T-helper 17 cell (primary cell): ENCODE data around the gene ADSS1. TPM values are rescaled to one million over a fixed set of nuclear protein-coding genes. Genes with fewer than 3 reads are reported as not detected.
"Not testable (repeated sequence)": the region's sequence is repeated elsewhere in the genome, so short reads cannot be mapped to it uniquely, and the experiment has no call there.

ENCODE experiments used
- ATAC-seq: fragments of 150-1000 bp; cut with Tn5 transposase; 2 replicates; pipeline ENCODE4 v1.10.0; 2021; ENCODE audit warnings: mild to moderate bottlenecking, moderate library complexity
- DNase-seq, 3 donors: peaks; one replicate each; pipeline versions ENCODE4 v3.0.0 to v3.0.0-alpha.2; 2020 to 2021
- H3K9me3 ChIP-seq: one replicate; pipeline ENCODE4 v1.7.0; 2013; ENCODE audit warnings: low read length, mild to moderate bottlenecking; ENCODE audit not compliant: control insufficient read depth, poor library complexity, severe bottlenecking
- H3K27ac Mint-ChIP-seq: one replicate; pipeline ENCODE4 v1.8.0; 2022; ENCODE audit warnings: mild to moderate bottlenecking, moderate library complexity, mixed read lengths
- H3K27me3 Mint-ChIP-seq: one replicate; pipeline ENCODE4 v1.8.0; 2022; ENCODE audit warnings: mixed read lengths
- H3K36me3 Mint-ChIP-seq: one replicate; pipeline ENCODE4 v1.8.0; 2022; ENCODE audit warnings: low read depth, mixed read lengths
- H3K4me1 Mint-ChIP-seq: one replicate; pipeline ENCODE4 v1.8.0; 2022; ENCODE audit warnings: mild to moderate bottlenecking, mixed read lengths
- H3K4me3 Mint-ChIP-seq: one replicate; pipeline ENCODE4 v1.8.0; 2022; ENCODE audit warnings: mild to moderate bottlenecking, moderate library complexity, mixed read lengths
- total RNA-seq, 4 donors: library from RNA in 2 of 4; stranded (reverse) in 2 of 4; gene quantifications; one replicate each; pipeline ENCODE4 v1.2.3 and lab custom pipeline; 2022 to 2026

ADSS1 gene
- total RNA-seq, 2 donors from 2014 or later: 2.4 to 2.9 TPM

DNA sequence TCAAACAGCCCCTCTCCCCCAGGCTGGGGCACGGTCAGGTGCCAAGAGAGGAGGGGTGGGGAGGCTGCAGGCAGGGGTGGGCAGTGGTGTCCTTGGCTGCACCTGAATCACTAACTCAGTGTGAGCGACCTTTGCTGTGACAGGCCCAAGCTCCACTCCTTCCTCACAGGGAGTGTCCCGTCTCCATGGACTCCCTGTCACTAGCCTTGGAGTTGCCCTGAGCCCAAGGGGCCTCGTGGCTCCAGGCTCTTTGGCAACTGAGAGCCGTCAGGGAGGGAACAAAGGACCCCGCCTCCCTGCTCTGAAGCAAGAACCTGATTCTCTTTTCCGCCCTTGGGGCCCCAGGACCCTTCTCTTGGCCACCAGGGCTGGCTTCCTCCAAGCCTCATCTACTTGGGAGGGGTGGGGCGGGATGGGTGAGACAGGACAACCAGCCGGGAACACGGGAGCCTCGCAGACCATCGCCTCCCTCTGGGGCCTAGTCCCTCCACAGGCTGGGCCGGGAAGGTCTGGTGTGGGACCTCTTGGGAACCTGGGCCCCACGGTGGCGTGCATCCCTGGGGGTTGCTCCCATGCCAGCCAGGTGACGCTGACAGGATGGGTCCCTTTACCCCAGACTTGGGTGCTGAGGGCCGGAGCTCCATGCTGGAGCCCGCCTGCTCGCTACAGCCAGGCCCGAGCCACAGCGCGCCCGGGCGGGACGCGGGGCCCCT is 935 bp upstream of the ADSS1 start:
- H3K36me3 Mint-ChIP-seq: no peaks in the 10 kb centered on the region
- ATAC-seq (no peak), DNase-seq (no peak)
- H3K27ac Mint-ChIP-seq: no peak overlapping the region
- peaks cover 6% of the 10 kb centered on the region for H3K4me1 Mint-ChIP-seq
- H3K9me3 ChIP-seq: no peaks in the 10 kb centered on the region
- H3K27me3 Mint-ChIP-seq: no peaks in the 10 kb centered on the region
- no peak overlapping the region for H3K4me3 Mint-ChIP-seq

DNA sequence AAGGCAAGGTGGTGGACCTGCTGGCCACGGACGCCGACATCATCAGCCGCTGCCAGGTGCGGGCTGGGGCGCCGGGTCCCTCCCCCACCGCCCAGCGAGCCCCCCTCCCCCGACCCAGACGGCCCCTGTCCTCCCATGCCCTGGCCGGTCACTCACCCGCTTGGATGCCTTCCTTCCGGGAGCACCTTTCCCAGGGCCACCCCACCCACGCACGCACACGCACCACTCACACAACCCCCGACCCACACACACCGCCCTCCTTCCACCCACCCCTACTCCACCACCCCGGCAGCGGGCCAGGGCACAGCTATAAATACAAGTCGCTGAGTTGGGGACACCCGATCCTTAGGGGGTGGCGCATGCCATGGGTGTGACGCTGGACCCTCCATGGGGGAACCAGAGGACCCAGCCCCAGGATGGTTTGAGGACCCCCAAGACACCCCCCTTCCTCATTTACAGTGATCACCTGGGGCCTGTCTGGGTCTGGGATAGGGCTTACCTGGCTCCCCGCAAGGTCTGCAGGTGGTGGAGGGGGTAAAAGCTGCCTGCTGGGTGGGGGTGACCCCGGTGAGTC is 465 bp downstream of the ADSS1 start:
- peak; percentile 22 for ATAC-seq

DNA sequence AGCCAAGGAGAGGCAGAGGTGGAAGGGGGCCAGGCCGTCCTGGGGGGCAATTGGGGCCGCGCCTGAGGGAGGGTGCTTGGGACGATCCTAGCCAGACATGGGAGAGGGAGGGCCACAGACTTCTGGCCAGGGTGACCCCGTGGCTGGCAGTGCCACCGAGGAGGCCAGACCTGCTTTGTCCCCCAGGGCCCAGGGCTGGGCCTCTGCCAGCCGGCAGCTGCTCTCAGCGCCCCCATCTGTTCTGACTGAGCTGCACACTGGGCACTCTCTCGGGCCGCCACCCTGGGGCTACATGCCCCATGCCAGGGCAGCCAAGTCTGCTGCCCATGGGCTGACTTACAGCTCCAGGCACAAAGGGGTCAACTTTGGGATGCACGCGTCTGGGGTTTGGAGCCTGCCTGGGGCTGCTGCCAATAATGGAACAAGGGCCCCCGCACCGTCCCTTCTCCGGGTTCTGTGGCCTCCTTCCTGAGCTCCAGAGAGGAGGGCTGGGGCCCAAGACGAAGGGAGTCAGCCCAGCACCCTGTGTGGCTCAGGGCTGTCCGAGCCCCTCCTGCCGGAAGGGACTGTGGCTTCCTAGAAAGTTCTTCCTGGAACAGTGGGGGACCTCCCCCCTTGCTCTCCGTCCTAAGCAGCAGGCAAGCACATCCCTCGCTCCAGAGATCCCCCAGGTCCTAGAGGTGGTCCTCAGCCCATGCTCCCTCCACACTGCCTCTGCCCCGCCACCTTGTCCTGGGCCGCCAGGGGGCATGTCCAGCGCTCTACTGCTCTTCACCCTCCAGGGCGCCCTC is 1.1 kb downstream of the ADSS1 start:
- H3K27me3 Mint-ChIP-seq: no peaks in the 10 kb centered on the region

More for the DNA sequence above, 465 bp downstream of the ADSS1 start:
- H3K9me3 ChIP-seq: no peaks in the 10 kb centered on the region
- Mint-ChIP-seq H3K4me3 (peak overlapping the region; percentile 72), H3K36me3 (no peaks in the 10 kb centered on the region), H3K27me3 (no peaks in the 10 kb centered on the region), H3K4me1 (peaks cover 6% of the 10 kb centered on the region), H3K27ac (no peak overlapping the region)
- DNase-seq: no peak

GRCh38 chr14:104725772-104726548 is 1.9 kb downstream of the ADSS1 start:
- Mint-ChIP-seq H3K4me3 (no peak overlapping the region), H3K27ac (no peak overlapping the region), H3K4me1 (peaks cover 6% of the 10 kb centered on the region), H3K27me3 (no peaks in the 10 kb centered on the region), H3K36me3 (no peaks in the 10 kb centered on the region)
- ATAC-seq: no peak
- H3K9me3 ChIP-seq: no peaks in the 10 kb centered on the region
- DNase-seq: no peak

More for the DNA sequence above, 1.1 kb downstream of the ADSS1 start:
- ATAC-seq (no peak), DNase-seq (no peak)
- Mint-ChIP-seq H3K4me1 (peaks cover 6% of the 10 kb centered on the region), H3K27ac (no peak overlapping the region), H3K4me3 (peak overlapping the region; percentile 72), H3K36me3 (no peaks in the 10 kb centered on the region)
- H3K9me3 ChIP-seq: no peaks in the 10 kb centered on the region

GRCh38 chr14:104726600-104727451 is 2.8 kb downstream of the ADSS1 start:
- H3K9me3 ChIP-seq: no peaks in the 10 kb centered on the region
- Mint-ChIP-seq H3K36me3 (no peaks in the 10 kb centered on the region), H3K4me1 (peaks cover 6% of the 10 kb centered on the region), H3K27me3 (no peaks in the 10 kb centered on the region), H3K27ac (no peak overlapping the region), H3K4me3 (no peak overlapping the region)
- DNase-seq (no peak), ATAC-seq (no peak)

- no peaks in the 10 kb centered on the region for H3K9me3 ChIP-seq
- H3K4me3 Mint-ChIP-seq: no peak overlapping the region
- H3K27me3 Mint-ChIP-seq: no peaks in the 10 kb centered on the region
- DNase-seq (no peak), ATAC-seq (no peak)
- H3K27ac Mint-ChIP-seq: no peak overlapping the region
- peaks cover 6% of the 10 kb centered on the region for H3K4me1 Mint-ChIP-seq
- no peaks in the 10 kb centered on the region for H3K36me3 Mint-ChIP-seq
Observed at GRCh38 chr14:104728631-104729030, 4.6 kb downstream of the ADSS1 start.

- H3K27me3 Mint-ChIP-seq, H3K27ac Mint-ChIP-seq, H3K4me3 Mint-ChIP-seq, H3K9me3 ChIP-seq, DNase-seq, ATAC-seq, H3K4me1 Mint-ChIP-seq, H3K36me3 Mint-ChIP-seq: not testable (repeated sequence)
Observed at GRCh38 chr14:104729176-104729834, 5.3 kb downstream of the ADSS1 start.

- Mint-ChIP-seq H3K27ac (no peak overlapping the region), H3K27me3 (no peaks in the 10 kb centered on the region), H3K4me1 (peaks cover 6% of the 10 kb centered on the region), H3K36me3 (no peaks in the 10 kb centered on the region), H3K4me3 (no peak overlapping the region)
- no peaks in the 10 kb centered on the region for H3K9me3 ChIP-seq
- ATAC-seq (no peak), DNase-seq (no peak)
Observed at GRCh38 chr14:104729835-104730181, 5.8 kb downstream of the ADSS1 start.

DNA sequence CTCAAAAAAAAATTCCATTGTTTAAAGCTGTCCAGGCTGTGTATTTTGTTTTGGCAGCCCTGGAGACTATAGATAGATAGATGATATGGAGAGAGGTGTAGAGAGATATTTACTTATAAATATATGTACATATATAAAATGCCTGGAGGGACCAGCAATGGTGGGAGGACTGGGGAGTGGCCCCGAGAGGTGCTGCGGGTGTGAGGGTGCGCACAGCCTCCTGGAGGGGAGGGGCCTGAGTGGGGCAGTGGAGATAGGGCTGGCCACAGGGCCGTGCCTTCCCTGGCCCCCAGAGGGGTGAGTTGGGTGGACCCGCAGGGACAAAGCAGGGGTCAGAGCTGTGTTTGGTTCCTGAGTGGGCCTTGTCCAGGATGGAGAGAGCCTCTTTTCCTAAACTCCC is 6.5 kb downstream of the ADSS1 start:
- Mint-ChIP-seq H3K27ac (no peak overlapping the region), H3K27me3 (no peaks in the 10 kb centered on the region), H3K4me1 (peaks cover 6% of the 10 kb centered on the region), H3K36me3 (no peaks in the 10 kb centered on the region), H3K4me3 (no peak overlapping the region)
- no peak for DNase-seq
- no peaks in the 10 kb centered on the region for H3K9me3 ChIP-seq
- ATAC-seq: no peak

DNA sequence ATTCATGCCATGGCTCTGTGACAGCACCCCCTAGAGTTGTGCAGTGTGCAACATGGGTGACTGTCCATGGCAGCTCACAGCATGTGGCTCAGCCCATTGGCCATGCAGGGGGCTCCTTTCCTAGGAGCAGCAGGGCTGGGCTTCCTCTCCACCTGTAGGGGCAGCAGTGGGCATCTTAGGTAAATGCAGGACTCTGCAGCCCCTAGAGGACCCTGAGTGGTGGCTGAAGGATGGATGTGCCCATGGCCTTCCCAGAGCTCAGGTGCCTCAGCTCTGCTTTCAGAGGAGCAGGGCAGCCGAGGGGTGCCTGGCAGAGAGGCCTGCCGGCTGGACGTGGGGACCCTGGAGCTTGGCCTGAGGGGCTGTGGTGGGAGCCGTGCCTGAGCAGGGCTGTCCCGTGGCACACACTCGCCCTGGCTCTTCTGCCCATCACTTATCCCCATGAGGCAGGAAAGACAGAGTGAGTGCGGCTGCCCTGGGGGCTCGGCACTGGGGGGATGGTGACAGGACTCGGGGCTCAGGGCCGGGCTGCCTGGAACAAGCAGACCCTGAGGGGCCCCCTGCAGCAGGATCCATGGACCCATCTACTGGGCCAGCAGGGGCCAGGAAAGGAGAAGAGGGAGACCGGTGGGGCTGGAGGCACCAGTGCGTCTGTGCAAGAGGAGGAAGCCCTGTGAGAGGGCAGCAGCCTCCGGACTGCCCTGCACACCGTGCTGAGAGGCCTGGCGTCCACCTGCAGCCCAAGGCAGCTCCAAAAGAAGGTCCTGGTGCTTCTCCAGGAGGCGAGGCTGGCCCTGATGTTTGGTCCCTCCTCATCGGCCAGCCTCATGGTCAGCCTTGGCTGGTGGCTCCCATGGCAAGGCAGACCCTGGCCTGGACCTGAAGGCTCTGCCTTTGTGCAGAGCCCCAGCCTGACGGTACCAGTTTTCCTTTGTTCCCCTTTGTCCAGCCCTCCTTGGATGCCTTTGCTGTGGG is 7.6 kb downstream of the ADSS1 start:
- H3K36me3 Mint-ChIP-seq: no peaks in the 10 kb centered on the region
- no peak overlapping the region for H3K27ac Mint-ChIP-seq
- no peaks in the 10 kb centered on the region for H3K9me3 ChIP-seq
- H3K4me1 Mint-ChIP-seq: peaks cover 6% of the 10 kb centered on the region
- H3K27me3 Mint-ChIP-seq: no peaks in the 10 kb centered on the region
- no peak overlapping the region for H3K4me3 Mint-ChIP-seq
- DNase-seq (no peak), ATAC-seq (peak; percentile 35)

DNA sequence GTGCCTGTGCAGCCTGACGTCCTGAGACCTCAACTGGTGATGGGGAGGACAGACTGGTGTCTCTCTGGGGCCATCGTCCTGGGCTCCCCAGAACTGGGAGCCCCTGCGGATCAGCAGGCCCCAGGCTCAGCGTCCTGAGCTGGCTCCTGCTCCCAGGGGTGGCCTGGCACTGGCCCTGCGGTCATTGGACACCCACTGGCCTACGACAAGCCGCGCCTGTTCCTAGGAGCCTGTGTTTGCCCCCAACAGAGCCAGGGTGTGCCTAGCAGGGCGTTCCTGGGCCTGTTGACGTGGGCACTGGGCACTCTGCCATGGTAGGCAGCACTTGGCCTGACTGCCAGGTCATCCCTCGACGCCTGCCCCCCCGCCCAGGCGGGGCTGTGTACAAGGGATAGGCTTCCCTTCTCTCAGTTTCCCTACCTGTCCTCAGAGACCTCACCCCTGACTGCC is 8.4 kb downstream of the ADSS1 start:
- DNase-seq (no peak), ATAC-seq (no peak)
- H3K4me3 Mint-ChIP-seq: no peak overlapping the region
- H3K9me3 ChIP-seq: no peaks in the 10 kb centered on the region
- H3K27me3 Mint-ChIP-seq: no peaks in the 10 kb centered on the region
- H3K27ac Mint-ChIP-seq: no peak overlapping the region
- H3K36me3 Mint-ChIP-seq: no peaks in the 10 kb centered on the region
- H3K4me1 Mint-ChIP-seq: peaks cover 6% of the 10 kb centered on the region
